ENCODE measurements around the gene CMSS1.
"Not testable (repeated sequence)": the region's sequence is repeated elsewhere in the genome, so short reads cannot be mapped to it uniquely, and the experiment has no call there.

Gene CMSS1

GRCh38 chr3:100213891-100214573 lies 396.4 kb downstream of the CMSS1 start:
- no peak overlapping the region for H3K4me3 ChIP-seq (ENCODE audit: low read length in 2 of 2)
- H3K27ac ChIP-seq (ENCODE audit: low read depth in 2 of 2, low read length in 2 of 2): no peak overlapping the region
- H3K27me3 ChIP-seq (ENCODE audit: control insufficient read depth in 2 of 2, insufficient read depth in 2 of 2, low read length in 2 of 2): no peaks in the 10 kb centered on the region
- H3K36me3 ChIP-seq (ENCODE audit: control insufficient read depth in 2 of 2, insufficient read depth in 2 of 2, low read length in 2 of 2): no peaks in the 10 kb centered on the region
- no peaks in the 10 kb centered on the region for H3K9me3 ChIP-seq (ENCODE audit: control insufficient read depth in 2 of 2, low read length in 2 of 2)
- peaks cover 0 to 2% of the 10 kb centered on the region in 2 donors for H3K4me1 ChIP-seq (ENCODE audit: control insufficient read depth in 2 of 2, insufficient read depth in 2 of 2, low read length in 2 of 2)
- H3K9ac ChIP-seq (ENCODE audit: low read depth in 1 of 2, low read length in 2 of 2): no peak overlapping the region

- H3K36me3 ChIP-seq (ENCODE audit: control insufficient read depth in 2 of 2, insufficient read depth in 2 of 2, low read length in 2 of 2): no peaks in the 10 kb centered on the region
- H3K27ac ChIP-seq (ENCODE audit: low read depth in 2 of 2, low read length in 2 of 2): no peak overlapping the region
- H3K9me3 ChIP-seq (ENCODE audit: control insufficient read depth in 2 of 2, low read length in 2 of 2): no peaks in the 10 kb centered on the region
- no peak overlapping the region for H3K9ac ChIP-seq (ENCODE audit: low read depth in 1 of 2, low read length in 2 of 2)
- H3K27me3 ChIP-seq (ENCODE audit: control insufficient read depth in 2 of 2, insufficient read depth in 2 of 2, low read length in 2 of 2): no peaks in the 10 kb centered on the region
- peaks cover 0 to 2% of the 10 kb centered on the region in 2 donors for H3K4me1 ChIP-seq (ENCODE audit: control insufficient read depth in 2 of 2, insufficient read depth in 2 of 2, low read length in 2 of 2)
- no peak overlapping the region for H3K4me3 ChIP-seq (ENCODE audit: low read length in 2 of 2)
Measured at GRCh38 chr3:100214574-100214964, 396.9 kb downstream of the CMSS1 start.

GRCh38 chr3:100216713-100217112 lies 399.1 kb downstream of the CMSS1 start:
- Histone ChIP-seq H3K27ac (ENCODE audit: low read depth in 2 of 2, low read length in 2 of 2) (no peak overlapping the region), H3K36me3 (ENCODE audit: control insufficient read depth in 2 of 2, insufficient read depth in 2 of 2, low read length in 2 of 2) (no peaks in the 10 kb centered on the region), H3K9me3 (ENCODE audit: control insufficient read depth in 2 of 2, low read length in 2 of 2) (no peaks in the 10 kb centered on the region), H3K27me3 (ENCODE audit: control insufficient read depth in 2 of 2, insufficient read depth in 2 of 2, low read length in 2 of 2) (no peaks in the 10 kb centered on the region), H3K4me1 (ENCODE audit: control insufficient read depth in 2 of 2, insufficient read depth in 2 of 2, low read length in 2 of 2) (no peaks in the 10 kb centered on the region), H3K4me3 (ENCODE audit: low read length in 2 of 2) (no peak overlapping the region), H3K9ac (ENCODE audit: low read depth in 1 of 2, low read length in 2 of 2) (no peak overlapping the region)

- Histone ChIP-seq H3K36me3 (ENCODE audit: control insufficient read depth in 2 of 2, insufficient read depth in 2 of 2, low read length in 2 of 2) (no peaks in the 10 kb centered on the region), H3K9me3 (ENCODE audit: control insufficient read depth in 2 of 2, low read length in 2 of 2) (no peaks in the 10 kb centered on the region), H3K4me3 (ENCODE audit: low read length in 2 of 2) (no peak overlapping the region), H3K4me1 (ENCODE audit: control insufficient read depth in 2 of 2, insufficient read depth in 2 of 2, low read length in 2 of 2) (no peaks in the 10 kb centered on the region), H3K9ac (ENCODE audit: low read depth in 1 of 2, low read length in 2 of 2) (no peak overlapping the region), H3K27ac (ENCODE audit: low read depth in 2 of 2, low read length in 2 of 2) (no peak overlapping the region), H3K27me3 (ENCODE audit: control insufficient read depth in 2 of 2, insufficient read depth in 2 of 2, low read length in 2 of 2) (no peaks in the 10 kb centered on the region)
Measured at GRCh38 chr3:100221159-100221558, 403.5 kb downstream of the CMSS1 start.

GRCh38 chr3:100225193-100225592 lies 407.5 kb downstream of the CMSS1 start:
- no peaks in the 10 kb centered on the region for H3K4me1 ChIP-seq (ENCODE audit: control insufficient read depth in 2 of 2, insufficient read depth in 2 of 2, low read length in 2 of 2)
- no peak overlapping the region for H3K4me3 ChIP-seq (ENCODE audit: low read length in 2 of 2)
- no peak overlapping the region for H3K9ac ChIP-seq (ENCODE audit: low read depth in 1 of 2, low read length in 2 of 2)
- H3K9me3 ChIP-seq (ENCODE audit: control insufficient read depth in 2 of 2, low read length in 2 of 2): no peaks in the 10 kb centered on the region
- no peaks in the 10 kb centered on the region for H3K27me3 ChIP-seq (ENCODE audit: control insufficient read depth in 2 of 2, insufficient read depth in 2 of 2, low read length in 2 of 2)
- H3K36me3 ChIP-seq (ENCODE audit: control insufficient read depth in 2 of 2, insufficient read depth in 2 of 2, low read length in 2 of 2): no peaks in the 10 kb centered on the region
- H3K27ac ChIP-seq (ENCODE audit: low read depth in 2 of 2, low read length in 2 of 2): no peak overlapping the region

- H3K27ac ChIP-seq (ENCODE audit: low read depth in 2 of 2, low read length in 2 of 2): no peak overlapping the region
- no peaks in the 10 kb centered on the region for H3K4me1 ChIP-seq (ENCODE audit: control insufficient read depth in 2 of 2, insufficient read depth in 2 of 2, low read length in 2 of 2)
- H3K36me3 ChIP-seq (ENCODE audit: control insufficient read depth in 2 of 2, insufficient read depth in 2 of 2, low read length in 2 of 2): no peaks in the 10 kb centered on the region
- H3K9me3 ChIP-seq (ENCODE audit: control insufficient read depth in 2 of 2, low read length in 2 of 2): no peaks in the 10 kb centered on the region
- no peaks in the 10 kb centered on the region for H3K27me3 ChIP-seq (ENCODE audit: control insufficient read depth in 2 of 2, insufficient read depth in 2 of 2, low read length in 2 of 2)
- no peak overlapping the region for H3K9ac ChIP-seq (ENCODE audit: low read depth in 1 of 2, low read length in 2 of 2)
- no peak overlapping the region for H3K4me3 ChIP-seq (ENCODE audit: low read length in 2 of 2)
Measured at GRCh38 chr3:100225883-100226282, 408.2 kb downstream of the CMSS1 start.

- Histone ChIP-seq H3K9me3 (ENCODE audit: control insufficient read depth in 2 of 2, low read length in 2 of 2) (no peaks in the 10 kb centered on the region), H3K4me1 (ENCODE audit: control insufficient read depth in 2 of 2, insufficient read depth in 2 of 2, low read length in 2 of 2) (no peaks in the 10 kb centered on the region), H3K9ac (ENCODE audit: low read depth in 1 of 2, low read length in 2 of 2) (no peak overlapping the region), H3K36me3 (ENCODE audit: control insufficient read depth in 2 of 2, insufficient read depth in 2 of 2, low read length in 2 of 2) (no peaks in the 10 kb centered on the region), H3K27ac (ENCODE audit: low read depth in 2 of 2, low read length in 2 of 2) (no peak overlapping the region), H3K27me3 (ENCODE audit: control insufficient read depth in 2 of 2, insufficient read depth in 2 of 2, low read length in 2 of 2) (no peaks in the 10 kb centered on the region), H3K4me3 (ENCODE audit: low read length in 2 of 2) (no peak overlapping the region)
Measured at GRCh38 chr3:100226712-100227429, 409.2 kb downstream of the CMSS1 start.

GRCh38 chr3:100227511-100227921 lies 409.9 kb downstream of the CMSS1 start:
- Histone ChIP-seq H3K9me3 (ENCODE audit: control insufficient read depth in 2 of 2, low read length in 2 of 2) (no peaks in the 10 kb centered on the region), H3K27ac (ENCODE audit: low read depth in 2 of 2, low read length in 2 of 2) (no peak overlapping the region), H3K9ac (ENCODE audit: low read depth in 1 of 2, low read length in 2 of 2) (no peak overlapping the region), H3K27me3 (ENCODE audit: control insufficient read depth in 2 of 2, insufficient read depth in 2 of 2, low read length in 2 of 2) (no peaks in the 10 kb centered on the region), H3K4me3 (ENCODE audit: low read length in 2 of 2) (no peak overlapping the region), H3K36me3 (ENCODE audit: control insufficient read depth in 2 of 2, insufficient read depth in 2 of 2, low read length in 2 of 2) (no peaks in the 10 kb centered on the region), H3K4me1 (ENCODE audit: control insufficient read depth in 2 of 2, insufficient read depth in 2 of 2, low read length in 2 of 2) (no peaks in the 10 kb centered on the region)

- Histone ChIP-seq H3K27me3 (ENCODE audit: control insufficient read depth in 2 of 2, insufficient read depth in 2 of 2, low read length in 2 of 2) (no peaks in the 10 kb centered on the region), H3K36me3 (ENCODE audit: control insufficient read depth in 2 of 2, insufficient read depth in 2 of 2, low read length in 2 of 2) (no peaks in the 10 kb centered on the region)
Measured at GRCh38 chr3:100228247-100228646, 410.6 kb downstream of the CMSS1 start.

GRCh38 chr3:100229188-100229587 lies 411.5 kb downstream of the CMSS1 start:
- not testable (repeated sequence) for H3K27me3 ChIP-seq (ENCODE audit: control insufficient read depth in 2 of 2, insufficient read depth in 2 of 2, low read length in 2 of 2); H3K27ac ChIP-seq (ENCODE audit: low read depth in 2 of 2, low read length in 2 of 2); H3K9ac ChIP-seq (ENCODE audit: low read depth in 1 of 2, low read length in 2 of 2); H3K4me3 ChIP-seq (ENCODE audit: low read length in 2 of 2); H3K9me3 ChIP-seq (ENCODE audit: control insufficient read depth in 2 of 2, low read length in 2 of 2); H3K4me1 ChIP-seq (ENCODE audit: control insufficient read depth in 2 of 2, insufficient read depth in 2 of 2, low read length in 2 of 2); H3K36me3 ChIP-seq (ENCODE audit: control insufficient read depth in 2 of 2, insufficient read depth in 2 of 2, low read length in 2 of 2)

More at GRCh38 chr3:100228247-100228646, 410.6 kb downstream of the CMSS1 start:
- H3K4me1 ChIP-seq (ENCODE audit: control insufficient read depth in 2 of 2, insufficient read depth in 2 of 2, low read length in 2 of 2): no peaks in the 10 kb centered on the region
- H3K27ac ChIP-seq (ENCODE audit: low read depth in 2 of 2, low read length in 2 of 2): no peak overlapping the region
- H3K9ac ChIP-seq (ENCODE audit: low read depth in 1 of 2, low read length in 2 of 2): no peak overlapping the region
- no peaks in the 10 kb centered on the region for H3K9me3 ChIP-seq (ENCODE audit: control insufficient read depth in 2 of 2, low read length in 2 of 2)
- H3K4me3 ChIP-seq (ENCODE audit: low read length in 2 of 2): no peak overlapping the region
